Ecto neural progenitor cell (in vitro differentiated cells): ENCODE data around the gene PSMD11.
"Not testable (repeated sequence)": the region's sequence is repeated elsewhere in the genome, so short reads cannot be mapped to it uniquely, and the experiment has no call there.

Experiments
- DNase-seq: peaks from one replicate; pipeline ENCODE4 v3.0.0-alpha.2; 2018; ENCODE audit warnings: low spot score

PSMD11 gene

DNA sequence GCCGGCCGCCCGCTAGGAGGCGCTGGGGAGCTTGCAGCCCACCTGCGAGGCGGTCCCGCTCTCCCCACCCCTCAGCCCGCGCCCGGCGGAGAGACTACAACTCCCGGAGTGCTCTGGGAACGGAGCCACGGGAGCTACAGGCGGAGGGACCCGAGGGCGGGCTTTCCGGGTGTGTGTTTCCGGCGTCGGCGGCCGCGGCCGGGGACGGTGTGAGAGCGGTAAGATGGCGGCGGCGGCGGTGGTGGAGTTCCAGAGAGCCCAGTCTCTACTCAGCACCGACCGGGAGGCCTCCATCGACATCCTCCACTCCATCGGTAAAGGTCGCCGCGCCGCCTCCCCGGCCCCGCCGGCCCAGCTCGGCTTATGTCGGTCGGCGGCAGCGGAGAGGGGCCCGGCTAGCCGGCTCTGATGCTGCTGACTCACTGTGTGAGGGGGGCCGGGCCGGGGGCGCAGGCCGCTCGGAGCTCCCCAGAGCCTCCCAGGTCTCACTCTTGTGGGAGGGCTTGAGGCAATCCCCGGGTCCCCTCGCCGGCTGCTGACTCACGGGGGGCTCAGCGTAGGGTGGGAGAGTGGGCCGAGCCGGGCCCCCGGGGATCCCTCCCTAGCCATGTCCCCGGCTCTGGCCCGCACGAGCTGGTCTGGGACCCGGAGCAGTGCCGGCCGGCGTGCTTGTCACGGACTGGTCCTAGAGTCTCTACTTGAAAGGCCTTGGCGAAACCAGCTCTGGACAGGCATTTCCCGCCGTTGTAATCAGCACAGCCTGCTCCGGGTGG lies at the start of gene PSMD11:
Gene PSMD11, plus strand, starts transcription at position 210 of the 773 bp plus-strand sequence. Its CDS starts 14 bp downstream, at position 224.
- DNase-seq, result peak; percentile 100

DNA sequence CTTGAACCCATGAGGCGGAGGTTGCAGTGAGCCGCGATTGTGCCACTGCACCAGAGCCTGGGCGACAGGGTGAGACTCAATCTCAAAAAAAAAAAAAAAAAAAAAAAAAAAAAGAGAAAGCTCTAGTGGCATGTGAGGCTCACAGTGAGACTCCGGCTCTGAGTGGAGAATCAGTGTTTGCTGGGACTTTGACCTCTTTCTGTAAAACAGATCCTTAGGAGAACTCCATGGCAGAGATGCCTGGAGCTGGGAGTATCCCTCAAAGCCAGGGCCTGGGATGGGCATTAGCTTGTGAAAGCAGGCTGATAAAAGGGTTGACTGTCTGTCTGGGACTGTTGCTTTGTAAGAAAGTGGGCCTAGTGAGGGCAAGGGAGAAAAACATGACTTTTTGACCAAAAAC lies 48.0 kb upstream of the PSMD11 start:
- no peak for DNase-seq

DNA sequence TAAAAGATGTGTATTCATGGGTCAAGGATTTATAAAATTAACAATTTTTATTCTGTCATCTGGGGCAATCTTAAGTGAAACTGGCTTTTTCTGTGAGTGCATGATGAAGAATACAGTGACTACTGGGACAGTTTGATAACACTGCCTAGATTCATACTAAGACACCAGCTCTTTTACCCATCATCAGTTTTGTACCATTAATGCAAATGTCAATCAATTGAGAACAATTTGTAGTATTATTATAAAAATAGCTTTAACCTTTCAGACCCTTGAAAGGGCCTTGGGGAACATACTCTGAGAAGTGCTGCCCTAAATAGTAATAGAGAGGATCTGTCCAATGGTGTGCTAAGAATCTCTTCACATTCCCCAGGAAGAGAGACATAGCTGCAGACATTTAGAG lies 45.4 kb upstream of the PSMD11 start:
- no peak for DNase-seq

DNA sequence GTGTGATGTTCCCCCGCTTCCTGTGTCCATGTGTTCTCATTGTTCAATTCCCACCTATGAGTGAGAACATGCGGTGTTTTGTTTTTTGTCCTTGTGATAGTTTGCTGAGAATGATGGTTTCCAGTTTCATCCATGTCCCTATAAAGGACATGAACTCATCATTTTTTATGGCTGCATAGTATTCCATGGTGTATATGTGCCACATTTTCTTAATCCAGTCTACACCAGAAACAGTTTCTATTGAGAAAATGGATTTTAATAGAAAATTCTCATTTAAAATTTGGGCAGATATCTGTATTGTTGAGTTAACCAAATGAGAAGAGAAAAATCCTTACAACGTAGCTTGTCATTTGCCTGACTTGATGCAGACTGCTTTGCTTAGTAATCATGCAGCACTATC lies 34.2 kb upstream of the PSMD11 start:
- DNase-seq, result not testable (repeated sequence)

DNA sequence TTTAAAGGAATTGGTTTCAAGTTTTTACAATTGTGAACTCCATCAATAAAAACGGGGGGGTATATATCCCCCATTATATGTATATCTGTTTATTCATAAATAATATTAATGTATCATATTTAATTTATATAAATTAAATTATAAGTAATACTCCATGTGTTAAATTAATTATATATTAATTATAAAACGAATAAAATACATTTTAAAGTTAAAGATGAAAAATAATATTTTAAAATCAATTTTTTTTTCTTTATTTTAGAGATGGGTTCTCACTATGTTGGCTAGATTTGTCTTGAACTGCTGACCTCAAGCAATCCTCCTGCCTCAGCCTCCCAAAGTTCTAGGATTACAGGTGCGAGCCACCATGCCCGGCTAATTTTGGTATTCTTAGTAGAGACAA lies 17.4 kb upstream of the PSMD11 start:
- no peak for DNase-seq

DNA sequence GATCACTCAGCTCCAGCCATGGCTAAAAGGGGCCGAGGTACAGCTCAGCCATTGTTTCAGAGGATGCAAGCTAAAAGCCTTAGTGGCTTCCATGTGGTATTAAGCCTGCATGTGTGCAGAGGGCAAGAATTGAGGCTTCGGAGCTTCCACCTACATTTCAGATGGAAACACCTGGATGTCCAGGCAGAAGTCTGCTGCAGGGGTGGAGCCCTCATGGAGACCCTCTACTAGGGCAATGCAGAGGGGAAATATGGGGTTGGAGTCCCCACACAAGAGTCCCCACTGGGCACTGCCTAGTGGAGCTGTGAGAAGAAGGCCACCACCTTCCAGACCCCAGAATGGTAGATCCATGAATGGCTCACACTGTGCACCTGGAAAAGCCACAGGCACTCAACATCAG lies 14.7 kb upstream of the PSMD11 start:
- DNase-seq, result no peak

DNA sequence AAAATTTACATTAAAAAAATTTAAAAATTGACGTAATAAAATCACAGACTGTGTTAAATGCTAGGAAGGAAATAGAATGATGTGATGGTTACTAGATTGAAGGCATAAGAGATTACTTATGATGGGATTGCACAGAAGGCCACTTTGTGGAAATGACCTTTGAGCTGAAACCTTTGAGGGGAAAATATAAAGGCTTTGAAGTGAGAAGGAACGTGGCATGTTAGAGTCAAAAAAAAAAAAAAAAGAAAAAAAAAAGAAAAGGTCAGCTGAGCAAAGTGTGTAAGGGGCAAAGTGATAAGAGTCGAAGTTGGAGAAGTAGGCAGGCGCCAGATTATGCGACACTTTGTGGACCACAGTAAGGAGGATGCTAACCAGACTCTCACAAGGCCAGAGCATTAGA lies 3.6 kb upstream of the PSMD11 start:
- no peak for DNase-seq

DNA sequence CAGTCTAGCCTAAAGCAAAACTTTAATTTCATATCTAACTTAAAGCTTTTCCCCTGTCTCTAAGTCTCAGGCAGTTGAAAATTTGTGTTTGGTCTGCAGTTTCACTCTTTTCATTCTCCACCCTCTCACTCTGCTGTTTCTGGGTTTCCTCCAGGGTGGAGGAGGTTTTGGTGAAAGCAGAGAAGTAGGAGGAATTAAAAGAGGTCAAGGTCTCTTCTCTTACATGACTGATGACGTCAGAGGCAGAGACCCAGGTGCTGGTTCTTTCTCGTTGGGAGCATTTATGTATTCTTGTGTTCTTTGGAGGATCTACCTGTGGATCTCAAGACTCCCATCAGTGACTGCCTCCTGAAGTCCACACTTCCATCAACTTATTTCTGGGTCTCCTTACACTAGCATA lies 2.4 kb upstream of the PSMD11 start:
- DNase-seq, result no peak

DNA sequence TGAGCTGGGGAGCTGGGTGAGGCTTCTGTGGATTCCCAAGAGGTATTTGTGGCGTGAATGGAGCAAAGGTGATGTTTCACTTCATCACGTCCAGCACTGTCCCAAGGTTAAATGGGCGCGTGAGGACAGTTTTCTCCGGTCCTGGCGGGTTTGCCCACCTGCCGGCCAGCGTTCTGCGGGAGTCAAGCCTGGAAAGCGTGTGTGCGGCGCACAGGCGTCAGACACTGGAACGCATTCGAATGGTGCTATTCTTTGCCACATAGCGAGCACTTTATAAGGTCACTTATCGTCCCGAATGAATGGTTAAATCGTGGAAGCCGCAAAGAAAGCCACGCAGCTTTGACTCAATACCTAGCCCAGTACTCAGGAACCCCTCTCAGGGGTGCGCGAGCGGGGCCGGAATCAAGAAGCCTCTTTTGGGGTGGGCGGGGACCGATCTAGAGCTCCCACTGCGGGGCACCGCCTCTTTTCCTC lies 446 bp upstream of the PSMD11 start:
- no peak for DNase-seq

DNA sequence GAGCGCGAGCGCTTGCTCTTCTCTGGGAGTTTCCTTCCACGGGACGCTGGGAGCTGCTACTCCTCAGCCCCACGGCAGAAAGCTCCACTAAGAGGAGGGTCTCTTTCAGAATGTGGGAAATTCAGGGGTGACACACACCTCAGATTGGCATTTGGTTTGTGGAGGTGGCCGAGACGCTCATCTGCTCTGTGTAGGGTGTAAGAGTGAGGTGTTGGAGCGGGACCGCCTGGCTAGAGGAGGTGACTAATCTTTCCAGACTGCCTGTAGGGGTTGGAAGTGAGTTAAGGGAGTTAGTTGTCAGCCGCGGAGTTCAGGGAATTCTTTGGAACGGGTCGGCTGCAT lies 735 bp downstream of the PSMD11 start:
- no peak for DNase-seq

DNA sequence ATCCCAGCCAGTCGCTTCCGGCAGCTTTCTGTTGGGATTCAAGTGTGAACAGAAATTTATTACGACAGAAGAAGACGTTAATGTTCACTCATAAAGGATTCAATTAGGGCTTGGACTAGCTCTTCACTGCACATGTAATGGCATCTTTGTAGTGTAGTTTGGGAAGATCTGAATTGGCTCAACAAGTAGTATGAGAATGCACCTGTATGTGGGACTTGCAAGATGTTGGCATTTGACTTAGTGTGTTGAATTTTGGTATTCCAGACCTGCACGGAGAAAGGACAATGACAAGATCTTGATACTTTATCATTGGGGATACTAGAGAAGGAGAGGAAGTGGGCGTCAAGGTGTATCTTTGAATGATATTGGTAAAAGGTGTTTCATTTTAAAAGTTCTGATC lies 1.2 kb downstream of the PSMD11 start:
- DNase-seq, result no peak

DNA sequence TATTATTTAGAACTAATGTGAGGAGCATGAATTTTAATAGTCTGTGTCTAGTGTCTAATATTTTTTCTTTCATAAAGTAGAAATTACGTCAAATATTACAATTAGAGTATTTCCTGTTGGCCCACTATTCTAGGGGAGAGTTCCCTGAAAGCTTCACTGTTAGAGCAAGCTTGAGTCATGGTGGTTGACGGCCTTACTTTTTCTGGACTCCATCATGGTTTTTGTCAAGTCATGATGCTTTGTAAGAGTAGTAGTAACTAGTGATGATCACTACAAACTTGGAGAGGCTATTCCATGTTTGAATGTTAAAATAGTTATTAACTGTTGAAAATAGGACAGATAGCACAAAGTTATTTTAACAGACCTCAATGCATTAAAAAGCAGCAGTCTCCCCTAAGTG lies 1.7 kb downstream of the PSMD11 start:
- DNase-seq, result no peak

DNA sequence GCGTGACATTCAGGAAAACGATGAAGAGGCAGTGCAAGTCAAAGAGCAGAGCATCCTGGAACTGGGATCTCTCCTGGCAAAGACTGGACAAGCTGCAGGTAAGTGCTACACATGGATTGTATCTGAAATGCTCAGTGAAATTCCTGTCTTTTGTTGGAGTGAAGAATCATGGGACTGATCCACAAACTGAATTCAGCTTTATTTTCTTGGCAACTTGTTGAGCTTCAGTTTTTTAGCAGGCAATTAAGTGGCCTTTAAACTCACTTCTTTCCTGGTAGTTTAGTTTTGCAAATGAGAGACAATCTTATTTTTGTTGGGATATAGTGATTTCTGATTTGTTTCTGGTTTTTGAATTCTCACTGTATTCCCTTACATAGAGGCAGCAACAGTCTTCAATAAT lies 2.6 kb downstream of the PSMD11 start:
- no peak for DNase-seq

DNA sequence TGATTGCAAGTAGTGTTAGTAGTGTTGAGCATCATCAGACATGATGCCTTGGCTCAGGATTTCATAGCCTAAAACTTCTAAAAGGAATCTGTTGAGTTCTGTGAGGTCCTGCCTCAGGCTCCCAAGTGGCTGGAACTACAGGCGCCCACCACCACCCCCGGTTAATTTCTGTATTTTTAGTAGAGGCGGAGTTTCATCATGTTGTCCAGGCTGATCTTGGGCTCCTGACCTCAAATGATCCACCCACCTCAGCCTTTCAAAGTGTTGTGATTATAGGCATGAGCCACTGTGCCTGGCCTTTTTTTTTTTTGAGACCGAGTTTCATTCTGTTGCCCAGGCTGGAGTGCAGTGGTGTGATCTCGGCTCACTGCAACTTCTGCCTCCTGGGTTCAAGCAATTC lies 5.7 kb downstream of the PSMD11 start:
- no peak for DNase-seq

DNA sequence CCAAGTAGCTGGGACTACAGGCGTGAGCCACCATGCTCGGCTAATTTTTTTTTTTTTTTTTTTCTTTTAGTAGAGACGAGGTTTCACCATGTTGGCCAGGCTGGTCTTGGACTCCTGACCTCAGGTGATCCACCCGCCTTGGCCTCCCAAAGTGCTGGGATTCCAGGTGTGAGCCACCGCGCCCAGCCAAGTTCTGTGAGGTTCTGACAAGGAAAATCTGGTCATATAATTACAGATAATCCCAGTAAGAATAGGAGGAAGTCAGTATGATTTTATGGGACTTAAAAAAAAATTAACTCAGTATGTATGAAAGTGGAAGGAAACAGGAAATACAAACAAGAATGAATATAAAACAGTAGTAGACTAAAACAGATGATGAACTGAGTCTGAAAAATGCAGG lies 6.1 kb downstream of the PSMD11 start:
- not testable (repeated sequence) for DNase-seq

DNA sequence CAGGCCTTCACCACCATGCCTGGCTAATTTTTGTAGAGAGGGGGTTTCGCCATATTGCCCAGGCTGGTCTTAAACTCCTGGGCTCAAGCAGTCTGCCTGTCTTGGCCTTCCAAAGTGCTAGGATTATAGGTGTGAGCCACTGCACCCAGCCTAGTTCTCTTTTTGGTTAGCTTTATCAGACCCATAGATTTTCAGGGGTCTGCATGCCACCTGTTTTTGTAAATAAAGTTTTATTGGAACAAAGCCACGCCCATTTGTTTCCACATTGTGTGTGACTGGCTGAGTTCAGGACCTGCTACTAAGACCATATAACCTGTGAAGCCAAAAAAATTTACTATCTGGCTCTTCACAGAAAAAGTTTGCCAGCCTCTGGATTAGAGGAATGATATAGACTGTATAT lies 7.6 kb downstream of the PSMD11 start:
- no peak for DNase-seq

DNA sequence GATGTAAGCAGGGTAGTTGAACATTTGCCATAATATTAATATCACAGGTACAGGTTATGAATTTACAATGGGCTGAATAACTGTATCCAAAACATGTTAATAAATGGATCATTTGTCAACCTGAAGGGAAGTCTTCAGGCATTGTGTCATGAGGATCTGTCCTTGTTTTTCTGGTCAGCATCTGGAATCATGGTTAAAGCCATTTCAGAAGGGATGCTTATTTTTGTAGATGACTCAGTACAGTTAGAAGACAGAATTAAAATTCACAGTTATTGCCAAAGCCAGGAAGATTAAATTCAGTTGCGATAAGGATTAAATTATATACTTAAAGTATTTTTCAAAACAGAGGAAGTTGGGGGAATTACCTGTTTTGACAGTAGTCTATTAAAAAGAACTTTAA lies 8.0 kb downstream of the PSMD11 start:
- DNase-seq, result no peak

DNA sequence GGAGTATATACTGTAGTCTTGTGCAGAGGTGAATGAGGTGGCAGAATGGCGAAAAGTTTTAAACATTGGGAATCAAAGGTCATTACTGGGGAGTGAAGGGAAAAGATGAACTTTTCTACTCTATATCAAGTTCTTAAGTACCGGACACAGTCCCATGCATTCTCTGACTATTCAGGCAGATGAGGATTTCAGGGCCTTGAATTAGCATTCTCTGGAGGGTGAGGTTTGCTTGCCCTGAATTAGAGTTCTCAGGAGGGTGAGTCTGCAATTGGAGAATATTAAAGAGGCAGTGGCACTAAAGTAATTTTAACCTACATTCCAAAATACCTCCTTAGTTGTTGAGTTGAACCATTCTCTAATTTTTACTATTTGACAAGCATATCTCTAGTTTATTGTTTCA lies 9.1 kb downstream of the PSMD11 start:
- no peak for DNase-seq

DNA sequence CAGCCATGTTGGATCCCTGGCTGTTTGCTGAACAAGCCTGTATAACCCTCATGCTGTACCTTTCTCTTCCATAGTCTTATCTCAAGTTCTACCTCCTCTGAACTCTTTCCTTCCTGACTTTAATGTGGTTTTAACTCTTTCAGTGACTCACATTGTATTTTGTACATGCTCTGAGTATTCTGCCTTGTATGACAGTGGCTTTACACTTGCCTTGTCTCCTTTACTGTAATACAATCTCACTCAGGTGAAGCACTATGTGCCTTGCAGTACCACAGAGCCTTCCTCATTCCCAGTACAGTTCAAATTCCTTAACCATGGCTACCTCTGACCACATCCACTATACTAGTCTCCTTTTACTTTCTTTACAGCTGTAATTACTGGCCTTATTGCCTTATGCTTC lies 14.1 kb downstream of the PSMD11 start:
- DNase-seq, result no peak

DNA sequence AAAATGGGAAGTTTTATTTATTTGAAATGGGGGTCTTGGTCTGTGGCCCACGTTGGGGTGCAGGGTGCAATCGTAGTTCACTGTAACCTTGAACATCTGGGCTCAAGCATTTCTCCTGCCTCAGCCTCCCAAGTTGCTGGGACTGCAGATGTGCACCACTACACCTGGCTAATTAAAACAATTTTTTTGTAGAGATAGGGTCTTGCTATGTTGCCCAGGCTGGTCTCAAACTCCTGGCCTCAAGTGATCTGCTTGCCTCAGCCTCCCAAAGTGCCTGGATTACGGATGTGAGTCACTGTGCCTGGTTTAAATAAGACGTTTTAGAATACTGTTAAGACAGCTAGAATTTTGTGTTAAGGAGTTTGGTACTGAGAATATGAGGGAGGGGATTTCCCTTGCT lies 15.7 kb downstream of the PSMD11 start:
- no peak for DNase-seq

DNA sequence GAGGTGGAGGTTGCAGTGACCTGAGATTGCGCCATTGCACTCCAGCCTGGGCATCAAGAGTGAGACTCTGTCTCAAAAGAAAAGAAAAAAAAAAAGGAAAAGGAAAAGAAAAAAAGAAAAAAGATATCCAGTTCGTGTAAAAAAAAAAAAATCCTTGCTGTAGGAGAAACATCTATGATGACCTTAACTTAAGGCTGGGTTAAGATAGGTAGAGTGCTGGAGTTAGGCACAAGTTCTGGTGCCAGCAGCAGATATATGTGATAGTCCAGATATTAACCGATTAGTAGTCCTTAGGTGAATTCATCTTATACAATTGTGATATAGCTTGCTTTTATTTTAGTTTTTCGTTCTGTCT lies 17.2 kb downstream of the PSMD11 start:
- DNase-seq, result no peak

DNA sequence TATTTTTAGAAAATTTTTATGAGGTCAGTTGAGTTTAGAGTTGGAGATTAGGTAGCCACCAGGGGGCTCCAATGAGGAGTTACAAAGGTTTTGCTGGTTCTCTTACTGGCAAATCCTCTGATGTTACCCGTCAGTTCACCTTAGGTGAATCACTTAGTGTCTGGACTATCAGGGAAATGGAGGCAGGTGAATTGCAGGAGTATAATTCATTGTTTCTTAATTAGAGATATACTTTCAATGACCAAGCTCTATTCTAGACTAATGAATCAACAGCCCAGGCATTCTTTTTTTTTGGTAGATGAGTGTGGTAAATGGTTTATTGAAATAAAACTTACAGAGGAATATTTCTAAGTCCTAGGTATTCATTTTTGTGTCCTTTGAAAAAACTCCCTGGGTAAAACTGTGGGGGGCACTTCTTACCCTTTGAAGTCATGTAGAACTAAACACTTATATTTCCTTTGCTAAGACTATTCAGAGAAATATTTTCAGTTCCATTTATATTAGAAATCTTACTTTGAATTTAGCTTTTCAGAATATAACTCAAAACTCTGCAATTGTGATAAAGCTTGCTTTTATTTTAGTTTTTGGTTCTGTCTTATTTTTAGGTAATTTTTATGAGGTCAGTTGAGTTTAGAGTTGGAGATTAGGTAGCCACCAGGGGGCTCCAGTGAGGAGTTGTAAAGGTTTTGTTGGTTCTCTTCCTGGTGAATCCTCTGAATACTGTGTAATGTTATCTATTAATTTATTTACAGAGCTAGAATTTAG lies 17.7 kb downstream of the PSMD11 start:
- peak; percentile 58 for DNase-seq

DNA sequence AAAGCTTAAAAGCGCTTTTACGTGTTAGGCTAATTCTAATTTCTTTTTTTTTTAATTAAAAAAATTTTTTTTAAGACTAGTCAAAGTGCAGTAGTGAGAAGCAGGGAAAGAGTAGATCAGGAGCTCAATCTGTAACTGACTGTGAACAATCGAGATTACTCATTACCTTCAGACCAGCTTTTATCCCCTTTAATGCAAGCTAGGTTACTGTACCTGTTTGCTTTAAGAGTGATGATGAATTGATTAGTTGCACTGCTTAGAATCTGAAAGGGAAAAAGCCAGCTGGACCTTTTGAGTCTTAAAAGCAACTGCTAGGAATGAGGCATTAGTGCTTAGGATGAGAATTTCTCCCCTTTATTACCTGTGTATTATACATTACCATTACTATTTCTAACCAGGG lies 19.0 kb downstream of the PSMD11 start:
- DNase-seq, result no peak

DNA sequence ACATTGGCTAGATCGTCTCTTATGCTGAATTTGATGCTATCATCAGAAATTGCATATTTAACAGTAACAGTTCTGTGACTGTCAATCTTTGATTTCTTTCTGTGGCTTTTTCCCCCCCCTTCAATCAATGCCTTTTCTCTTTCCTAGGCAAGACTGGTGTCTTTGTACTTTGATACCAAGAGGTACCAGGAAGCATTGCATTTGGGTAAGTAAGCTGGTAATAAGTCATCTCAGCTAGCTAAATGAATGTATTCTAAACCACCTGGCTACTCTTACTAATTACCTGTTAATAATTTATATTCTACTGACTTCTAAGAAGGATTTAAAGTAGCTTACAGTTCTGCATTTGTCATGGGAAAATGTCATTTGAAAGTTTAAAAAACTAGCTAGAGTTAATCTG lies 20.1 kb downstream of the PSMD11 start:
- no peak for DNase-seq
